H1 (cell line): ENCODE measurements around the gene ADAMTS17. TPM values are rescaled to one million over a fixed set of nuclear protein-coding genes. Genes with fewer than 3 reads are reported as not detected.

Source experiments
- CTCF ChIA-PET: fragments of 300-600 bp; sonication (Branson Sonifier 250); formaldehyde crosslinking; loops from one replicate; lab custom pipeline; 2021; ENCODE audit not compliant: partially characterized antibody; lab: Charles Lee
- POLR2A ChIA-PET: fragments of 300-600 bp; sonication (Branson Sonifier 250); formaldehyde crosslinking; loops from one replicate; lab custom pipeline; 2021; ENCODE audit warnings: inconsistent platforms; ENCODE audit not compliant: partially characterized antibody; lab: Charles Lee
- DNase-seq, 2 experiments: peaks; one replicate each; pipeline versions ENCODE4 v3.0.0 to v3.0.0-alpha.2; 2010 to 2022; ENCODE audit warnings: low spot score in 2 of 2, low read depth in 1 of 2, mixed read lengths in 1 of 2
- FAIRE-seq: peaks from 2 replicates; lab custom pipeline; 2011; peaks lifted over from hg19 to GRCh38; lab: Jason Lieb, UNC
- H2AFZ ChIP-seq: 2 replicates; pipeline ENCODE4 v1.8.1; 2012; ENCODE audit warnings: low read length, inconsistent platforms
- H2AK5ac ChIP-seq: 2 replicates; pipeline ENCODE4 v1.6.1; 2013; ENCODE audit warnings: low read depth, low read length
- H2BK120ac ChIP-seq: replicated peaks from 2 replicates; pipeline ENCODE3; 2013; ENCODE audit warnings: low read depth, low read length, inconsistent platforms
- H2BK12ac ChIP-seq: 2 replicates; pipeline ENCODE4 v1.6.1; 2013; ENCODE audit warnings: low read depth, low read length
- H2BK15ac ChIP-seq: 2 replicates; pipeline ENCODE4 v1.6.1; 2013; ENCODE audit warnings: low read length
- H2BK20ac ChIP-seq: 2 replicates; pipeline ENCODE4 v1.6.1; 2013; ENCODE audit warnings: low read length
- H2BK5ac ChIP-seq: 2 replicates; pipeline ENCODE4 v1.6.1; 2013; ENCODE audit warnings: low read depth, low read length
- H3K14ac ChIP-seq: 2 replicates; pipeline ENCODE4 v1.6.1; 2013; ENCODE audit warnings: inconsistent platforms; ENCODE audit not compliant: insufficient read length
- H3K18ac ChIP-seq: 2 replicates; pipeline ENCODE4 v1.6.1; 2013; ENCODE audit warnings: low read length; ENCODE audit errors: extremely low read depth
- H3K23ac ChIP-seq: 2 replicates; pipeline ENCODE4 v1.6.1; 2013; ENCODE audit warnings: inconsistent platforms; ENCODE audit not compliant: insufficient read length
- H3K23me2 ChIP-seq: 2 replicates; pipeline ENCODE4 v1.6.1; 2013; ENCODE audit warnings: low read depth, low read length
- H3K27ac ChIP-seq: 2 replicates; pipeline ENCODE4 v1.6.1; 2011; ENCODE audit warnings: low read depth, low read length, inconsistent platforms
- H3K27me3 ChIP-seq, 4 experiments: replicated peaks in 1 of 4; 1 replicate in 1 of 4; 2 replicates in 3 of 4; pipeline versions ENCODE4 v1.6.1 to v1.8.1; 2011 to 2013; ENCODE audit warnings: low read length in 3 of 4, mild to moderate bottlenecking in 3 of 4, inconsistent platforms in 2 of 4, mixed read lengths in 2 of 4, moderate library complexity in 1 of 4; ENCODE audit not compliant: control insufficient read depth in 3 of 4, insufficient read depth in 3 of 4; ENCODE audit errors: extremely low read depth in 1 of 4
- H3K36me3 ChIP-seq, 4 experiments: 2 replicates each; pipeline versions ENCODE4 v1.6.1 to v1.8.1; 2011 to 2013; ENCODE audit warnings: mild to moderate bottlenecking in 4 of 4, low read length in 3 of 4, moderate library complexity in 2 of 4, control low read depth in 1 of 4, inconsistent platforms in 1 of 4; ENCODE audit not compliant: insufficient read depth in 4 of 4, control insufficient read depth in 2 of 4
- H3K4ac ChIP-seq: replicated peaks from 2 replicates; pipeline ENCODE3; 2013; ENCODE audit warnings: low read length, low read depth, mixed read lengths, inconsistent platforms; ENCODE audit not compliant: insufficient read length
- H3K4me1 ChIP-seq, 4 experiments: replicated peaks in 1 of 4; 1 replicate in 1 of 4; 2 replicates in 3 of 4; pipeline versions ENCODE4 v1.6.1 to v1.8.1; 2011 to 2013; ENCODE audit warnings: low read length in 3 of 4, inconsistent platforms in 2 of 4, mixed read lengths in 1 of 4; ENCODE audit not compliant: insufficient read depth in 4 of 4, control insufficient read depth in 3 of 4
- H3K4me2 ChIP-seq, 2 experiments: 2 replicates each; pipeline versions ENCODE4 v1.6.1 to v1.8.1; 2011 to 2013; ENCODE audit warnings: low read depth in 2 of 2, low read length in 2 of 2, control low read depth in 1 of 2, inconsistent platforms in 1 of 2, mild to moderate bottlenecking in 1 of 2; ENCODE audit not compliant: insufficient read depth in 1 of 2
- H3K4me3 ChIP-seq, 4 experiments: fragments of 200-600, 300-600 bp in 1 of 4; sonication (generic), shearing (Covaris generic), sonication (Bioruptor Twin) in 1 of 4; 2 replicates each; pipeline versions ENCODE4 v1.5.1 to v1.8.1; 2011 to 2016; ENCODE audit warnings: low read length in 4 of 4, low read depth in 3 of 4, control low read depth in 2 of 4, inconsistent platforms in 2 of 4, mild to moderate bottlenecking in 2 of 4, mixed read lengths in 1 of 4, moderate library complexity in 1 of 4; ENCODE audit not compliant: insufficient read depth in 2 of 4; ENCODE audit errors: extremely low read depth in 1 of 4
- H3K56ac ChIP-seq: replicated peaks from 2 replicates; pipeline ENCODE3; 2013; ENCODE audit warnings: low read depth, mild to moderate bottlenecking, mixed read lengths, low read length, inconsistent platforms; ENCODE audit not compliant: insufficient read length
- H3K79me1 ChIP-seq: 2 replicates; pipeline ENCODE4 v1.6.1; 2013; ENCODE audit warnings: low read depth, low read length, control low read depth
- H3K79me2 ChIP-seq, 2 experiments: 2 replicates each; pipeline versions ENCODE4 v1.6.1 to v1.8.1; 2012 to 2013; ENCODE audit warnings: low read length in 2 of 2, mild to moderate bottlenecking in 2 of 2, inconsistent platforms in 1 of 2; ENCODE audit not compliant: insufficient read depth in 2 of 2, control insufficient read depth in 1 of 2
- H3K9ac ChIP-seq, 4 experiments: replicated peaks in 1 of 4; 1 replicate in 1 of 4; 2 replicates in 3 of 4; pipeline versions ENCODE4 v1.6.1 to v1.8.1; 2011 to 2013; ENCODE audit warnings: low read depth in 3 of 4, low read length in 3 of 4, control low read depth in 2 of 4, mild to moderate bottlenecking in 2 of 4, moderate library complexity in 2 of 4, inconsistent platforms in 1 of 4; ENCODE audit errors: extremely low read depth in 1 of 4
- H3K9me3 ChIP-seq, 2 experiments: 2 replicates each; pipeline versions ENCODE4 v1.6.1 to v1.8.1; 2012 to 2013; ENCODE audit warnings: mild to moderate bottlenecking in 2 of 2, moderate library complexity in 2 of 2, control low read depth in 1 of 2, inconsistent platforms in 1 of 2, low read depth in 1 of 2, low read length in 1 of 2, mixed read lengths in 1 of 2; ENCODE audit not compliant: insufficient read depth in 2 of 2
- H4K20me1 ChIP-seq, 2 experiments: replicated peaks in 1 of 2; 2 replicates each; pipeline versions ENCODE3 to v1.8.1; 2011 to 2013; ENCODE audit warnings: inconsistent platforms in 2 of 2, low read length in 2 of 2, mild to moderate bottlenecking in 1 of 2; ENCODE audit not compliant: insufficient read depth in 2 of 2, control insufficient read depth in 1 of 2
- H4K5ac ChIP-seq: 2 replicates; pipeline ENCODE4 v1.6.1; 2013; ENCODE audit warnings: low read length, low read depth, mixed read lengths, inconsistent platforms; ENCODE audit not compliant: insufficient read length
- H4K8ac ChIP-seq: 2 replicates; pipeline ENCODE4 v1.8.0; 2013; ENCODE audit warnings: mild to moderate bottlenecking, moderate library complexity, low read length, inconsistent platforms; ENCODE audit not compliant: insufficient read depth; ENCODE audit errors: extremely low read depth
- H4K91ac ChIP-seq: replicated peaks from 2 replicates; pipeline ENCODE3; 2013; ENCODE audit warnings: low read length, mixed read lengths, inconsistent platforms; ENCODE audit not compliant: insufficient read length
- GTF2F1 ChIP-seq: IDR thresholded peaks from 2 replicates; pipeline ENCODE4 v1.6.1; 2012; ENCODE audit warnings: low read depth, low read length, improper control_type of control experiment, borderline replicate concordance
- MAX ChIP-seq: IDR thresholded peaks from 2 replicates; pipeline ENCODE4 v1.6.1; 2012; ENCODE audit warnings: inconsistent platforms
- WGBS, 2 experiments: shearing (Covaris generic) in 1 of 2; methylation state at CpG; one replicate each; pipeline versions ENCODE4 v1.1.6 to v1.1.7; 2013 to 2015; ENCODE audit warnings: low lambda C conversion rate in 2 of 2, mixed read lengths in 2 of 2, inconsistent platforms in 1 of 2, low coverage in 1 of 2, missing lambda C conversion rate in 1 of 2; ENCODE audit not compliant: insufficient replicate concordance in 2 of 2, insufficient coverage in 1 of 2, insufficient read length in 1 of 2; ENCODE audit errors: extremely low coverage in 1 of 2, missing lambda C conversion rate in 1 of 2; 5-methylcytosine and 5-hydroxymethylcytosine counted together
- polyA plus RNA-seq, 7 experiments: library from polyadenylated mRNA; depleted of rRNA in 3 of 7; stranded (reverse) in 5 of 7; unstranded in 2 of 7; fragments of >200 nt in 5 of 7; fragments of 200-250 nt in 2 of 7; gene quantifications; 1 replicate in 5 of 7; 2 replicates in 1 of 7; 4 replicates in 1 of 7; pipeline versions ENCODE4 v1.2.1 to v1.2.3, GENCODE V29; 2011 to 2013; ENCODE audit warnings: missing spikeins in 2 of 7, mixed read lengths in 2 of 7
- total RNA-seq: library from RNA; stranded (reverse); fragmentation: NEBNext Ultra II Directional; extraction: Animal tissue kit (Norgen Biotek cat#: 25700); gene quantifications from 2 replicates; pipeline ENCODE4 v1.2.1, GENCODE V29; 2021

The ADAMTS17 gene
- total and polyA plus RNA-seq, 2 of the 8 experiments (the other 6 are each of a cell fraction or from before 2014, with no cell fraction given): 0.51 to 1.7 TPM

DNA sequence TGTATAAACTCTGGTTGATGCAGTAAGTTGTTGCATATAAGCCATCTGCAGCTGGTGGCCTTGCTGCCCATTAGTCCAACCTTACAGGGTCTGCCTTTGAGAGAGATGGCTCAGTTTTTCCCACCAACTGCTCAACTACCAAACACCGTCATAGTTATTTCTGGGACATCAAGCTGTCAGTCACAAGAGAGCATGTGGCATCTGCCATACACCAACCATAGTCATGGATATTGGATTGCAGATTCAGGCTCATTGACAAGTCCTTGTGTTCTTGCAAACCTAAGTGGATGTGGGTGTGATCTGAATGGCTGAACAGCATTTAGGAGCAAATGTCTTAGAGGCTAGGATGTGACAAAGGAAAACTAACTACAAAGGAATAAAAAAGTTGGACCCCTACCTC lies 137.6 kb downstream of the ADAMTS17 start:
- ChIA-PET POLR2A (no interaction called here), CTCF (interaction anchor here (0.7 to 1.4 kb wide), 2 partner anchors 10 to 22 kb away, joined by 3 to 4 read pairs; no protein-coding TSS in a partner anchor)
- no peaks in the 10 kb centered on the region for H3K9me3 ChIP-seq
- no peak overlapping the region for H2BK20ac ChIP-seq
- H3K14ac ChIP-seq: no peak overlapping the region
- no peak overlapping the region for H3K27ac ChIP-seq
- H3K23ac ChIP-seq: no peak overlapping the region
- no peak overlapping the region for H3K4me3 ChIP-seq
- no peak for FAIRE-seq
- TF ChIP-seq MAX (no peak), GTF2F1 (no peak)
- no peak overlapping the region for H2BK12ac ChIP-seq
- no peaks in the 10 kb centered on the region for H4K20me1 ChIP-seq
- WGBS, 2 experiments: 100% methylated on average over 1 of the region's 1 CpG; no CpG with 5 or more reads in 1 of the 2 experiments
- no peaks in the 10 kb centered on the region for H3K23me2 ChIP-seq
- H3K4ac ChIP-seq: no peak overlapping the region
- no peak overlapping the region for H2BK15ac ChIP-seq
- H3K4me1 ChIP-seq: peaks cover 0 to 16% (median 4%) of the 10 kb centered on the region in 4 experiments; a peak in 5 of 7 replicates
- DNase-seq: no peak
- H2AK5ac ChIP-seq: no peak overlapping the region
- H3K4me2 ChIP-seq: no peak overlapping the region
- H4K8ac ChIP-seq: no peak overlapping the region
- no peak overlapping the region for H4K5ac ChIP-seq
- no peaks in the 10 kb centered on the region for H3K79me2 ChIP-seq
- H3K36me3 ChIP-seq: no peaks in the 10 kb centered on the region
- H3K18ac ChIP-seq: no peak overlapping the region
- H3K27me3 ChIP-seq: no peaks in the 10 kb centered on the region
- no peaks in the 10 kb centered on the region for H3K79me1 ChIP-seq
- H2BK5ac ChIP-seq: no peak overlapping the region
- no peak overlapping the region for H2AFZ ChIP-seq
- H3K9ac ChIP-seq: no peak overlapping the region
- no peak overlapping the region for H3K56ac ChIP-seq
- H2BK120ac ChIP-seq: no peak overlapping the region
- H4K91ac ChIP-seq: no peak overlapping the region
